ENCODE measurements around the gene GAL3ST3. TPM values are rescaled to one million over a fixed set of nuclear protein-coding genes. Genes with fewer than 3 reads are reported as not detected.

The GAL3ST3 gene
- total RNA-seq, 1 donor: 3.2 TPM

DNA sequence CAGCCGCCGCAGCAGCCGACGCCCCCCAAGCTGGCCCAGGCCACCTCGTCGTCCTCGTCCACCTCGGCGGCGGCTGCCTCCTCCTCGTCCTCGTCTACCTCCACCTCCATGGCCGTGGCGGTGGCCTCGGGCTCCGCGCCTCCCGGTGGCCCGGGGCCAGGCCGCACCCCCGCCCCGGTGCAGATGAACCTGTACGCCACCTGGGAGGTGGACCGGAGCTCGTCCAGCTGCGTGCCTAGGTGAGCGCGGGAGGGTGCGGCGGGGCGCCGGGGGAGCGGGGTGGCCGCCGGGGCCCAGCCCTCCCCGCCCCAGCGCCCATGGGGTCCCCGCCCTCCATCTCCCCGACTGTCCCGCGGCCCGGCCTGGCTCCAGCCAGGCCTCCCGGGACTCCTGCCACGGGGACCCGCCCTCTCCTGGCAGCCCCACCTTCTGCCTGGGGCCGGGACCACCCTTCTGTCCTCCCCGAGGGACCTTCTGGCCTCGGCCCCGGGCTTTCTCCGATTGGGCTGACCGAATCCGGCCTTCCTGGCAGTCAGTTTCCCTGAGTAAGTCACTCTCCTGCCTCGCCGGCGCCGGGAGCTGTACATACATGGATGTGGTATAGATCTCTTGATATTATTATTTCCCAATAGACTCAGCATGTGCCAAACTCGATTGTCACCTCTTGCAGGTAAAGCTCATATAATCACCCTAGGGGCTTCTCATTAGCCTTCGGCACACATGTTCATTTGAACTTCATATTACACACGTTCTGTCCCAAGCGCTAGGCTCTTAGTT, 21.8 kb upstream of the GAL3ST3 start:
- no peak for DNase-seq (ENCODE audit: low read depth in 2 of 3, low spot score in 2 of 3)

DNA sequence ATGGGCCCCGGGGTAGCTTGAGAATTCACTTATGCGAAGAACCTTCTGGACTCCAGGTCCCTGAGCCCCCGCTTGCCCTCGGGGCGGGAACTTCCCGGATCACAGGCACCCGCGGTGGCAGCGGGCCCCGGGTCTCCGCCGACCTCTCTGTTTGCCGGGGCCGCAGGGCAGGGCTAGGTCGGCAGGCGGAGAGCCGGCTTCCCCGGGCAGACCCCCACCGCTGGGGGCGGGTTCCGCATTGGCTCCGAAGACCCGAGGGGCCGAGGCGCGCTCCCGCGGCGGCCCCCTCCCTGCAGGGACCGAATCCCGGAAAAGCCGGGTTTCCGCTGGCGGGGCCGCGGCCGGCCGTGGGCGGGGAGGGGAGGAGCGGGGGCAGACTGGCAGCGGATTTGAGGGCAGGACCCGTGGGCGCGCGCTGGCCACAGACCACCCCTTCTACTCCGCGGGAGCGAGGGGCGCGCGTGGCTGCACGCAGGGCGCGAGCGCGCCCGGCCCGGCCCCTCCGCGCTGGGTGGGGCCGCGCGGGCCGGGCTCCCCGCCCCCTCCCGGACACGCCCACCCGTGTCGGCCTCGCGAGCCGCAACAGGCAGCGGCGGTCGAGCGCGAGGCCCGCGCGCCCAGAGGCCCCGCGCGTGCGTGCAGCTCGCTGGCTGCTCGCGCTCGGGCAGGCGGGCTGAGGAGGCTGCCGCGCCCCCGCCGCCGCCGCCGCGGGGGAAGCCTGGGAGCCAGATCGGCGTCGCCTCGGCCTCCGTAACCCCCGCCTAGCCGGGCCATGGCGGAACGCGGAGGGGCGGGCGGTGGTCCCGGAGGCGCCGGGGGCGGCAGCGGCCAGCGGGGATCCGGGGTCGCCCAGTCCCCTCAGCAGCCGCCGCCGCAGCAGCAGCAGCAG, 21.0 kb upstream of the GAL3ST3 start, which contains the start of gene PACS1:
PACS1 (plus strand) TSS at position 558 of the 889 bp plus-strand sequence; CDS start at position 773, 215 bp downstream.
- peak; percentile 60 to 91 (median 83) for DNase-seq (ENCODE audit: low read depth in 2 of 3, low spot score in 2 of 3)

- peak; percentile 42 to 64 (median 60) for DNase-seq (ENCODE audit: low read depth in 2 of 3, low spot score in 2 of 3)
These were observed 20.2 kb upstream of the GAL3ST3 start for GRCh38 chr11:66068923-66069714.

- DNase-seq (ENCODE audit: low read depth in 2 of 3, low spot score in 2 of 3): peak; percentile 57 to 84 (median 77)
These were observed 19.3 kb upstream of the GAL3ST3 start for GRCh38 chr11:66068154-66068821.

DNA sequence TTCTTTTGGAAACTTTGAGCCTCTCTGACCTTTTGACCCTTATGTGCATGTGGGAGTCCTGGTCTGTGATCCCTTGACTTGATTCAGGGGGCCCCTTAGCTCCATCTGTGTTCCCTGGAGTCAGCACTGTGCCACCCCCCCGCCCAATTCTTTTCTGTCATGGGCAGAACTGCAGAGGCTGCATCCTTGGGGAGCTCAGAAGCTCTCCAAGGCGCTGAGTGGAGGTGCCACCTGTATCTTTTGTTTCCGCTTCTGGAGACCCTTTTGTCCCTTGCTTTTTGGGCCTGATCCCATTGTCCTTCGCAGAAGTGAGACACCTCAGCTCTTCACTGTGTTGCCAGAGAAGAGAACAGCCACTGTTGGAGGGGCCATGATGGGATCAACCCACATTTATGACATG, 18.7 kb upstream of the GAL3ST3 start:
- no peak for DNase-seq (ENCODE audit: low read depth in 2 of 3, low spot score in 2 of 3)

- no peak for DNase-seq (ENCODE audit: low read depth in 2 of 3, low spot score in 2 of 3)
These were observed 17.8 kb upstream of the GAL3ST3 start for GRCh38 chr11:66066751-66067150.

DNA sequence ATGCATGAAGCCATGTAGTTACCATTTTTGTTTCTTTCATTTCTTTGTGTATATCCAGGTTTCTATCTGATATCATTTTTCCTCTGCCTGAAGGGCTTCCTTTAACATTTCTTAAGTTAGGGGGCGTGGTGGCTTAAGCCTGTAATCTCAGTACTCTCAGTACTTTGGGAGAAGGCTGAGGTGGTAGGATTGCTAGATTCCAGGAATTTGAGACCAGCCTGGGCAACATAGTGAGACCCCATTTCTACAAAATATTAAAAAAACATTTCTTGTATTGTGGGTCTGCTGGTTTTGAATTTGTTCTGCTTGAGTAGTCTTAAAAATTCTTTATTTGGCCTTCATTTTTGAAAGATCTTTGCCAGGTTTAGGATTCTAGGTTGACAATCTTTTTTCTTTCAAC, 15.6 kb upstream of the GAL3ST3 start:
- no peak for DNase-seq (ENCODE audit: low read depth in 2 of 3, low spot score in 2 of 3)

DNA sequence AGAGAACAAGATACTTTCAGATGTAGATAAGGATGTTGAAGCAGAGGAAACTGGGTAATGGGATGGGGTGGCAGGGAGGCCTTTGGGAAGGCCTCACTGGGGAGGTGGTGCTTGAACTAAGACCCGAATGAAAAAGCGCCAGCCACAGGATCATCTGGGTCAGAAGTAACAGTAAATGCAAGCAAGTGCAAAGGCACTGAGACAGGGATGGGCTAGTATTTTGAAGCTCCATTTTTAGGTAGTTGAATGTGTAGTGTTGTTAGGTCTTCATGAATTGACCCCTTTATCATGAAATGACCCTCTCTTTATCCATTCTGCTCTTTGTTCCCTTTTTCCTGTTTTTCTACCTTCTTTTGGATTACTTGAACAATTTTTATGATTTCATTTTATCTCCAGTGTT, 14.9 kb upstream of the GAL3ST3 start:
- DNase-seq (ENCODE audit: low read depth in 2 of 3, low spot score in 2 of 3): no peak

- DNase-seq (ENCODE audit: low read depth in 2 of 3, low spot score in 2 of 3): no peak
These were observed 13.4 kb upstream of the GAL3ST3 start for GRCh38 chr11:66062408-66062807.

- no peak for DNase-seq (ENCODE audit: low read depth in 2 of 3, low spot score in 2 of 3)
These were observed 12.3 kb upstream of the GAL3ST3 start for GRCh38 chr11:66061268-66061667.

DNA sequence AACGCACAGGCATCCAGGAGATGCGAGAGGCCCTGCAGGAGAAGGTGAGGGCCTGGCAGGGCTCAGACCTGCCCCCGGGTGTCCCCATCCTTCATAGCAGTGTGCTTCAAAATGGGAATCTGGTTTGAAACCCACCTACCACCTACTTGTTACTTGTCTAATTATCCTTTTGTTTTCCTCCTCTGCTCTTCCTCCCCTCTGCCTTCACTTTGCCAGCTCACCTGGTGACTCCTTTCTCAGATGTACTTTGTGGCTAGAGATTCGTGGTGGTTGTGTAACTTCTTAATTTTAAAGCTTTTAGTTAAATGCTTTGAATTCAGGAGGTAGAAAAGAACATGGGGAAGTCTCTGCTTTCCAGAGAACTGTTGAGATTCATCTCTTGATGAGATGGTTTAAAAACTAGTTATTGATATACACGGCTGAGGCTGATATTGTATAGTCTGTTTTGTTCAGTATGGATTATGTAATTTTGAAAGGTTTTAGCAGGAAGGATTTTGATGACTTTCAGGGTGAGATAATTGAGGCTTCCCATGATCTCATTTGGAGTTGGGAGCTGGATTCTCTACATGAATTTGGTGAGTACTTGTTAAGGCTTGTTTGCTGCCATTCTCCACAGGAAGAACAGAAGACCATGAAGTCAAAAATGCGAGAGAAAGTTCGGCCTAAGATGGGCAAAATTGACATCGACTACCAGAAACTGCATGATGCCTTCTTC, 11.2 kb upstream of the GAL3ST3 start:
- no peak for DNase-seq (ENCODE audit: low read depth in 2 of 3, low spot score in 2 of 3)

GRCh38 chr11:66056501-66056900, 7.5 kb upstream of the GAL3ST3 start:
- no peak for DNase-seq (ENCODE audit: low read depth in 2 of 3, low spot score in 2 of 3)

DNA sequence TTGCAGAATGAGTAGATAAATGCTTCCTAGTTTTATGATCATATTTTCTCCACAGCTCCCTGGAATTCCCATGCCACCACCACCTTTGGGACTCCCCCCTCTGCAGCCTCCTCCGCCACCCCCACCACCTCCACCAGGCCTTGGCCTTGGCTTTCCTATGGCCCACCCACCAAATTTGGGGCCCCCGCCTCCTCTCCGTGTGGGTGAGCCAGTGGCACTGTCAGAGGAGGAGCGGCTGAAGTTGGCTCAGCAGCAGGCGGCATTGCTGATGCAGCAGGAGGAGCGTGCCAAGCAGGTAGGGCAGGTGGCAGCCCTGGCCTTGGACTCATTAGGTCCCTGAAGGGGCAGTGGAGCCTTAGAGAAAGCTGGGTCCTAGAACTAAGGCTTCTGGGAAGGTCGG, 6.1 kb upstream of the GAL3ST3 start:
- no peak for DNase-seq (ENCODE audit: low read depth in 2 of 3, low spot score in 2 of 3)

DNA sequence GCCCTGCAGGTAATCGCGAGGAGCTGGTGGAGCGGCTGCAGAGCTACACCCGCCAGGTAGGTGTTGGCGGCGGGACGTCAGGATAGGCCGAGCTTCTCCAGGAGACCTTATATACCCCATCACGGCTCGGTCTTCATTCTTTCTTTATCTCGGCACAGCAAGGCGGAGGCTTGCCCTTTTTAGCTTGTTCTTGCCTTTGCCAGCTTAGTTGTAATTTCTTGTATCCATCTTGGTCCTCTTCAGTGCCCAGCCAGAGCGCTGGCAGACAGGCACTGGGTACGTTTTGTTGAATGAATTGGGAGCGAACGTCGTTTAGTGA, 3.7 kb upstream of the GAL3ST3 start:
- no peak for DNase-seq (ENCODE audit: low read depth in 2 of 3, low spot score in 2 of 3)

DNA sequence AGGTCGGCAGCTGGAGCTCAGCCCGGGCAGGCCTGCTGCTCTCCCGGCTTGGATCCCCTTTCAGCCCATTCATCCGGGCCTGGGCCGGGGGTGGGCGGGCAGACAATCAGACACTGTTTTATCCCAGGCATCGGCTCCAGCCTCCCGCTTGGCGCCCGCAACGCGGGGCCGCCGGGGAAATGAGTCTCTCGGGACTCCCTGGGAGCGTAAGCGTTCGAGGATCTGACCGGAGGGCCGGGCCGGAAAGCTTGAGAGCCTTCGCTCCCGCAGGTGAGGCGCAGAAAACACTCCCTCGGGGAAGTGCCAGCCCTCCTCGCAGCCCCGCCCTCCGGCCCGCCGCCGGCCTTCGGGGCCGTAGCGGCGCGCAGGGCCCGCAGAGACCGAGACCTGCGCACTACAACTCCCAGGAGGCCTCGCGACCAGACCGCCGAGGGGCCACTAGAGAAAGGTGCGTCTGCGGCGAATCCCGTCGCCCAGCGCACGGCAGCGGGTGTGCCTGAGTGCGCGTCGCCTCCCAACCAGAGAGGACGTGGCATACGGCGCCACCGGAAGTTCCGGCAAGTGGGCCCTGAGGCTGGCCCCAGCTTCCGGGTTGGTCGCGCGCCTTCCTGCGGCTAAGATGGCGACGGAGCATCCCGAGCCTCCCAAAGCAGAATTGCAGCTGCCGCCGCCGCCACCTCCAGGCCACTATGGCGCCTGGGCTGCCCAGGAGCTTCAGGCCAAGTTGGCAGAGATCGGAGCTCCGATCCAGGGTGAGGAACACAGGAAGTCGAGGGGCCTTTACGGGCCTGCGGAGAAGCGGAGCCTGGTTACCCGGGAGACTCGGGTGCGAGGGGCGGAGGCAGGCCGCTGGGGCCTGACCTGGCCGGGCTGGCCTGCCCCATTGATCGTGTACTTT, 3.1 kb upstream of the GAL3ST3 start, which contains the start of gene SF3B2:
SF3B2 (plus strand) TSS at position 599 of the 898 bp plus-strand sequence; CDS start at position 620, 21 bp downstream.
- peak; percentile 94 to 99 (median 98) for DNase-seq (ENCODE audit: low read depth in 2 of 3, low spot score in 2 of 3)

- DNase-seq (ENCODE audit: low read depth in 2 of 3, low spot score in 2 of 3): peak in 1 of 3 donors; percentile 10
These were observed 2.4 kb upstream of the GAL3ST3 start for GRCh38 chr11:66051371-66051765.

- DNase-seq (ENCODE audit: low read depth in 2 of 3, low spot score in 2 of 3): no peak
These were observed 1.7 kb upstream of the GAL3ST3 start for GRCh38 chr11:66050581-66051231.
